AG04450 (cell line): Measurements from ENCODE around the gene VPS8. TPM values are rescaled to one million over a fixed set of nuclear protein-coding genes. Genes with fewer than 3 reads are reported as not detected.
A peak's percentile ranks its signal among the peaks of the same experiment; 100 is the strongest.

Experiments used
- CTCF ChIA-PET: fragments of 300-600, 350-600 bp; formaldehyde crosslinking; extraction: SDS; loops from one replicate; lab custom pipeline; 2022; ENCODE audit warnings: antibody characterized with exemption, inconsistent platforms; lab: Charles Lee
- POLR2A ChIA-PET: fragments of 350-600 bp; formaldehyde crosslinking; extraction: SDS; loops from one replicate; lab custom pipeline; 2021; ENCODE audit warnings: antibody characterized with exemption, inconsistent platforms; lab: Yijun Ruan, JAX
- DNase-seq: peaks from one replicate; pipeline ENCODE4 v3.0.0-alpha.2; 2011; ENCODE audit warnings: low read depth, low spot score
- H3K27ac ChIP-seq: one replicate; pipeline ENCODE4 v1.5.1; 2012; ENCODE audit warnings: low read depth, low read length, control low read depth
- H3K27me3 ChIP-seq: one replicate; pipeline ENCODE4 v1.6.0; 2012; ENCODE audit warnings: low read length; ENCODE audit not compliant: control insufficient read depth, insufficient read depth
- H3K4me3 ChIP-seq: 2 replicates; pipeline ENCODE4 v1.5.1; 2011; ENCODE audit warnings: mild to moderate bottlenecking, low read depth, low read length, control low read depth
- H3K9me3 ChIP-seq: 2 replicates; pipeline ENCODE4 v1.5.1; 2012; ENCODE audit warnings: low read length; ENCODE audit not compliant: control insufficient read depth, insufficient read depth
- polyA plus RNA-seq: library from polyadenylated mRNA; depleted of rRNA; stranded (reverse); fragments of >200 nt; gene quantifications from 2 replicates; pipeline ENCODE4 v1.2.3, GENCODE V29; 2011
- TF ChIP-seq, protein P1 (sequence below): IDR thresholded peaks from 2 replicates; pipeline ENCODE4 v1.5.1; 2011; ENCODE audit warnings: low read depth, low read length, control low read depth, inconsistent platforms

The VPS8 gene
- polyA plus RNA-seq, 1 experiment, result 40.6 TPM

DNA sequence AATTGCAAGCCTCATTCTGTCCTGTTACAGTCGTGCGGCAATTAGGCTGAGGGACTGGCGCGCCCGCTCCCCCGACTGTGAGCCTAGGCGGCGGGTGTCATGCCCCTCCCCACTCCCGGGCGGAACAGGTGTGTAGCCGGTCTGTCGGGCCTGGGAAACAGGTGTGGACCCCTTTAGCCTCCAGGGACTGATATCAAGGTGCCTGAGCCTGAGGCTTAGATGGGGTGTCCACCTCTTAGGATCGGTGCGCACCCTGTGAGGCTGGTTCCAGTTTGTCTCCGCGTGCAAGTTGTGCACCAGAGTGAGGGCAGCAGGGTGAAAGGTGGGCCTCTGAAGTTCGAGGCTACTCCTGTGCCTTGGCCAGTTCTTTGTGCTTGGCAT is 686 bp downstream of the VPS8 start:
- Histone ChIP-seq H3K27ac (no peak overlapping the region), H3K27me3 (no peaks in the 10 kb centered on the region), H3K4me3 (peak overlapping the region; percentile 82), H3K9me3 (no peaks in the 10 kb centered on the region; the same call in 1 of the 2 replicates)
- TF ChIP-seq, protein P1, sequence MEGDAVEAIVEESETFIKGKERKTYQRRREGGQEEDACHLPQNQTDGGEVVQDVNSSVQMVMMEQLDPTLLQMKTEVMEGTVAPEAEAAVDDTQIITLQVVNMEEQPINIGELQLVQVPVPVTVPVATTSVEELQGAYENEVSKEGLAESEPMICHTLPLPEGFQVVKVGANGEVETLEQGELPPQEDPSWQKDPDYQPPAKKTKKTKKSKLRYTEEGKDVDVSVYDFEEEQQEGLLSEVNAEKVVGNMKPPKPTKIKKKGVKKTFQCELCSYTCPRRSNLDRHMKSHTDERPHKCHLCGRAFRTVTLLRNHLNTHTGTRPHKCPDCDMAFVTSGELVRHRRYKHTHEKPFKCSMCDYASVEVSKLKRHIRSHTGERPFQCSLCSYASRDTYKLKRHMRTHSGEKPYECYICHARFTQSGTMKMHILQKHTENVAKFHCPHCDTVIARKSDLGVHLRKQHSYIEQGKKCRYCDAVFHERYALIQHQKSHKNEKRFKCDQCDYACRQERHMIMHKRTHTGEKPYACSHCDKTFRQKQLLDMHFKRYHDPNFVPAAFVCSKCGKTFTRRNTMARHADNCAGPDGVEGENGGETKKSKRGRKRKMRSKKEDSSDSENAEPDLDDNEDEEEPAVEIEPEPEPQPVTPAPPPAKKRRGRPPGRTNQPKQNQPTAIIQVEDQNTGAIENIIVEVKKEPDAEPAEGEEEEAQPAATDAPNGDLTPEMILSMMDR, result no peak
- no peak for DNase-seq
- POLR2A ChIA-PET, result no interaction called here
- CTCF ChIA-PET, result interaction anchor here (0.6 to 1.8 kb wide), 15 partner anchors 8 to 441 kb away, joined by 3 to 27 read pairs (median 6); no protein-coding TSS in a partner anchor

DNA sequence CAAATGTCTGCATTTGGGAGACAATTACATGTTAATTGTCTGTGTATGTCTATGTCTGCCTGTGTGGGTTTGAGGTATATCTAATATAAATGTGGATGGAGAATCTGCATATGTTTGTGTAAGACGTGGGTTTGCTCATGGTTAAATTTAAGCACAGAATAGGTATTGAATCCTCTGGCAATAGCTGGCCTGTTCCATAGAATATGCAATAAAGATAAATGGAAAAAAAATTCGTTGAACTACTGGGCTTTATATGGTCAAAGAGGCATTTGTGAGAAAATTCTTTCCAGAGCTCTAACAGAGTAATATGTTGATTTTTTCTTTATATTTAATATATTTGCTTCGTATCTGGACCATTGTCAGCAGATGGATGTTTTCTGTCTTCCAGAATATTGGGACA is 1.4 kb downstream of the VPS8 start:
- CTCF ChIA-PET, result interaction anchor here (1.1 to 2.4 kb wide), 4 partner anchors 9 to 36 kb away, joined by 4 to 9 read pairs (median 4); no protein-coding TSS in a partner anchor
- POLR2A ChIA-PET, result no interaction called here
- Histone ChIP-seq H3K27ac (no peak overlapping the region), H3K4me3 (peak overlapping the region; percentile 82), H3K27me3 (no peaks in the 10 kb centered on the region), H3K9me3 (no peaks in the 10 kb centered on the region; the same call in 1 of the 2 replicates)
- TF ChIP-seq, protein P1, result no peak
- DNase-seq, result no peak

DNA sequence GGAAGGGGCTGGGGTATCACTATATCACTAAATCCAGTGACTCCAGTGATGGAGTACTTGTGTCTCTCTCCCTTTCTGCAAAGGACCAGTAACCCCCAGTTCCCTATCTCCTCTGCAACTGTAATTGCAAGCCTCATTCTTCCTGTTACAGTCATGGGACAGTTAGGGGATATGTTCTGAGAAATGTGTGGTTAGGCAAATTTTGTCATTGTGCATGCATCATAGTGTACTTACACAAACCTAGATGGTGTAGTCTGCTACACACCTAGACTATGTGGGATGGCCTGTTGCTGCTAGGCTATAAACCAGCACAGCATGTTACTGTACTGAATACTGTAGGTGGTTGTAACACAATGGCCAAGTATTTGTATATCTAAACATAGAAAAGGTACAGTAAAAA is 2.2 kb downstream of the VPS8 start:
- Histone ChIP-seq H3K4me3 (no peak overlapping the region), H3K27me3 (no peaks in the 10 kb centered on the region), H3K9me3 (no peaks in the 10 kb centered on the region; the same call in 1 of the 2 replicates), H3K27ac (no peak overlapping the region)
- ChIA-PET CTCF (interaction anchor here (1.1 to 2.4 kb wide), 4 partner anchors 10 to 36 kb away, joined by 4 to 9 read pairs (median 4); no protein-coding TSS in a partner anchor), POLR2A (no interaction called here)
- TF ChIP-seq, protein P1, result no peak
- no peak for DNase-seq

DNA sequence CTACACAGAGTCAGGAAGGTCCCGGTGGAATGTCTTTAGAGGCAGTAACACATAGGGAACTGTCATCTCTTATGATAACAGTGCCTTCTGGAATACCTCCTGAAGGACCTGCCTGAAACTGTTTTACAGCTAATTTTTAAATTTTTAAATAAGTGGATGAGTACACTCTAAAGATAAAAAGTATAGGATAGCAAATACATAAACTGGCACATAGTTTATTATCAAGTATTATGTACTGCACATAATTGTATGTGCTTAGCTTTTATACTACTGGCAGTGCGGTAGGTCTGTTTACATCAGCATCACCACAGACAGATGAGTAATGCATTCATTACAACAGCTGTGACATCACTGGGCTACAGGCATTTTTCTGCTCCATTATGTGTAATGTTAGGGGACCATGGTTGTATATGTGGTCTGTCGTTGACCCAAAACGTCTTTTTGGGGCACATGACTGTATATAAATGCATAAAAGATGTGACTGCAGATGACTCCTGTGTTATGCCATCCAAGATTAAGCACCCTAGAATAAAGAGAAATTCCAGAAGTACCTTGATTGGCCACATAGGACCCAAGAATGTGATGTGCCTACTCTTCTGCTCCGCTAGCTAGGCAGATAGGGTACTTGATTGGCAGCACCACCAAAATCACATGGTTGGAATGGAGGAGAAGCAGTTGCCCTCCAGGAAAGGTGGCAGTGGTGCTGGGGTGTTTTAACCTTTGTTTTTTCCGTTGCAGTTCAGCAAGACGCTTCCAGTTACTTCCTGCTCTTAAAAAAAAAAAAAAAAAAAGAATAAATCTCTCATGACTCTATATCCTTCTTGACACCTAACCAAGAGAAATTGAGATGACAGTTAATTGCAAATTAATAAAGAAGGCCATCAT is 3.3 kb downstream of the VPS8 start:
- no peak overlapping the region for H3K27ac ChIP-seq
- H3K9me3 ChIP-seq, result no peaks in the 10 kb centered on the region; the same call in 1 of the 2 replicates
- ChIA-PET CTCF (interaction anchor here (0.6 to 2.4 kb wide), 3 partner anchors 10 to 805 kb away, joined by 3 to 9 read pairs (median 4); no protein-coding TSS in a partner anchor), POLR2A (interaction anchor here (0.6 to 1.0 kb wide), 3 partner anchors 10 to 974 kb away, joined by 3 to 8 read pairs (median 7); partner anchors contain the start of gene EPHB3)
- no peaks in the 10 kb centered on the region for H3K27me3 ChIP-seq
- DNase-seq, result peak; percentile 68
- H3K4me3 ChIP-seq, result no peak overlapping the region
- TF ChIP-seq, protein P1, result no peak
